Measurements from ENCODE around the gene MICB. TPM values are rescaled to one million over a fixed set of nuclear protein-coding genes. Genes with fewer than 3 reads are reported as not detected.
A peak's percentile ranks its signal among the peaks of the same experiment; 100 is the strongest.

Gene MICB
- total and polyA plus RNA-seq, 9 of the 15 experiments (the other 6 are each of a cell fraction or from before 2014, with no cell fraction given) = 13.3 to 34.5 (median 19.8) TPM

DNA sequence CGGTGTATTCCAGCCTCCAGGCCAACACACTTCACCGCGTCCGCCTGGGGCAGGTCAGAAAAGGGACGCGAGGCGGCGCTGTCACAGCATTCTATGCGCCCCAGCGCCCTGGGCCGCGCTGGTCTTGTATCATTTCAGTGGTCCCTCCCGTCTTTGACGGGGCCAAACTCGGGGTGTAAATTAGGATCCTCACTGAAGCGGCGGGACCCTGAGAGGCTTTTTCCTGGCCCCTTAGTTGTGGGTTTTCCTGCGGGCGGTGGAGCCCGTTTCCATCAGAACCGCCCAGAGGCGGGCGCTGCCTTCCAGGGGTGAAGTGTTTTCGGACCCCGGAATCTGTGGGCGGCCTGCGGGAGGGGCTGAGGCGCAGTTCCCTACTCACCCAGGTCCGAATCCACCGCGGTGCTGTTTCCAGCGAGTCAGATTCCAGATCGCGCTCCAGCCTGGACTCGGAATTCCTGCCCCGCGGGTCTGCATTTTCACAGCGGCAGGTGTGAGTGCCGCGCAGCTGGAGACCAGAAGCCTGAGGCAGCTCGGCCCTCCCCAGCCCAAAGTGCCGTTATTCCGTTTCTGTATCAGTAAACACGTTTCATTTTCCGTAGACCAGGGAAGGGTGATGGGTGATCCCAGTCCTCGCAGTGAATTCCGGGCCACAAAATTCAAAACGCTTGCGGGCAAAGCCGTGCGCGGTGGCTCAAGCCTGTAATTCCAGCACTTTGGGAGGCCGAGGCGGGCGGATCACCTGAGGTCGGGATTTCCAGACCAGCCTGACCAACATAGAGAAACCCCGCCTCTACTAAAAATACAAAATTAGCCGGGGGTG lies 3.9 kb upstream of the MICB start (continued):
- TF ChIP-seq ATF1 (CRISPR knock-in tag; IDR thresholded peaks at IDR 0.05) = no peak
- TF ChIP-seq ATF1 (tag; IDR thresholded peaks at IDR 0.05) = peak; percentile 44
- TF ChIP-seq FOXA3 (CRISPR knock-in tag; conservative IDR thresholded peaks at IDR 0.05 in 1 of 2, IDR thresholded peaks at IDR 0.05 in 1 of 2) = no peak
- no peak for TF ChIP-seq MEIS2 (IDR thresholded peaks at IDR 0.05; ENCODE audit: partially characterized antibody)
- peak; percentile 81; the same call in 1 of the 2 replicates for TF ChIP-seq SMC3 (conservative IDR thresholded peaks at IDR 0.05; ENCODE audit: insufficient read depth, low read depth, low read length)
- TF ChIP-seq SUPT5H (IDR thresholded peaks at IDR 0.05) = 0 out of 2 replicates have a peak, but pooled peaks have one; percentile 15
- peak; percentile 80 to 95 for TF ChIP-seq RAD21 (CRISPR knock-in tag; conservative IDR thresholded peaks at IDR 0.05 in 1 of 2, IDR thresholded peaks at IDR 0.05 in 1 of 2)
- TF ChIP-seq, protein P1, sequence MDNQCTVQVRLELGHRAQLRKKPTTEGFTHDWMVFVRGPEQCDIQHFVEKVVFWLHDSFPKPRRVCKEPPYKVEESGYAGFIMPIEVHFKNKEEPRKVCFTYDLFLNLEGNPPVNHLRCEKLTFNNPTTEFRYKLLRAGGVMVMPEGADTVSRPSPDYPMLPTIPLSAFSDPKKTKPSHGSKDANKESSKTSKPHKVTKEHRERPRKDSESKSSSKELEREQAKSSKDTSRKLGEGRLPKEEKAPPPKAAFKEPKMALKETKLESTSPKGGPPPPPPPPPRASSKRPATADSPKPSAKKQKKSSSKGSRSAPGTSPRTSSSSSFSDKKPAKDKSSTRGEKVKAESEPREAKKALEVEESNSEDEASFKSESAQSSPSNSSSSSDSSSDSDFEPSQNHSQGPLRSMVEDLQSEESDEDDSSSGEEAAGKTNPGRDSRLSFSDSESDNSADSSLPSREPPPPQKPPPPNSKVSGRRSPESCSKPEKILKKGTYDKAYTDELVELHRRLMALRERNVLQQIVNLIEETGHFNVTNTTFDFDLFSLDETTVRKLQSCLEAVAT (IDR thresholded peaks at IDR 0.05) = peak in 1 of 2 experiments; percentile 75; a peak in 2 of 4 replicates
- TF ChIP-seq, protein P2, sequence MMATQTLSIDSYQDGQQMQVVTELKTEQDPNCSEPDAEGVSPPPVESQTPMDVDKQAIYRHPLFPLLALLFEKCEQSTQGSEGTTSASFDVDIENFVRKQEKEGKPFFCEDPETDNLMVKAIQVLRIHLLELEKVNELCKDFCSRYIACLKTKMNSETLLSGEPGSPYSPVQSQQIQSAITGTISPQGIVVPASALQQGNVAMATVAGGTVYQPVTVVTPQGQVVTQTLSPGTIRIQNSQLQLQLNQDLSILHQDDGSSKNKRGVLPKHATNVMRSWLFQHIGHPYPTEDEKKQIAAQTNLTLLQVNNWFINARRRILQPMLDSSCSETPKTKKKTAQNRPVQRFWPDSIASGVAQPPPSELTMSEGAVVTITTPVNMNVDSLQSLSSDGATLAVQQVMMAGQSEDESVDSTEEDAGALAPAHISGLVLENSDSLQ (IDR thresholded peaks at IDR 0.05) = 0 out of 2 replicates have a peak, but pooled peaks have one; percentile 14
- peak; percentile 44; the same call in 1 of the 2 replicates for TF ChIP-seq SMARCA5 (IDR thresholded peaks at IDR 0.05)
- peak; percentile 79 for TF ChIP-seq RBFOX2 (IDR thresholded peaks at IDR 0.05; ENCODE audit: low read depth, low read length)
- peak; percentile 57; the same call in 1 of the 2 replicates for TF ChIP-seq SMARCC2 (IDR thresholded peaks at IDR 0.05; ENCODE audit: low read depth)
- no peak for TF ChIP-seq RBM14 (IDR thresholded peaks at IDR 0.05; ENCODE audit: borderline replicate concordance, insufficient read depth, low read depth, low read length)
- no peak for TF ChIP-seq GTF2A2 (tag; IDR thresholded peaks at IDR 0.05)
- TF ChIP-seq ZFX (CRISPR knock-in tag; IDR thresholded peaks at IDR 0.05) = peak; percentile 73
- TF ChIP-seq SMARCA4 (IDR thresholded peaks at IDR 0.05) = peak; percentile 49; the same call in 1 of the 2 replicates
- no peak for TF ChIP-seq GTF2F1 (IDR thresholded peaks at IDR 0.05; ENCODE audit: low read depth, low read length)
- peak; percentile 23 to 33; a peak in 3 of 4 replicates for TF ChIP-seq TEAD1 (CRISPR knock-in tag; IDR thresholded peaks at IDR 0.05)
- TF ChIP-seq NR1H2 (CRISPR knock-in tag; IDR thresholded peaks at IDR 0.05) = no peak
- TF ChIP-seq EP400 (IDR thresholded peaks at IDR 0.05) = peak; percentile 57
- TF ChIP-seq, protein P3, sequence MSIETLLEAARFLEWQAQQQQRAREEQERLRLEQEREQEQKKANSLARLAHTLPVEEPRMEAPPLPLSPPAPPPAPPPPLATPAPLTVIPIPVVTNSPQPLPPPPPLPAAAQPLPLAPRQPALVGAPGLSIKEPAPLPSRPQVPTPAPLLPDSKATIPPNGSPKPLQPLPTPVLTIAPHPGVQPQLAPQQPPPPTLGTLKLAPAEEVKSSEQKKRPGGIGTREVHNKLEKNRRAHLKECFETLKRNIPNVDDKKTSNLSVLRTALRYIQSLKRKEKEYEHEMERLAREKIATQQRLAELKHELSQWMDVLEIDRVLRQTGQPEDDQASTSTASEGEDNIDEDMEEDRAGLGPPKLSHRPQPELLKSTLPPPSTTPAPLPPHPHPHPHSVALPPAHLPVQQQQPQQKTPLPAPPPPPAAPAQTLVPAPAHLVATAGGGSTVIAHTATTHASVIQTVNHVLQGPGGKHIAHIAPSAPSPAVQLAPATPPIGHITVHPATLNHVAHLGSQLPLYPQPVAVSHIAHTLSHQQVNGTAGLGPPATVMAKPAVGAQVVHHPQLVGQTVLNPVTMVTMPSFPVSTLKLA (conservative IDR thresholded peaks at IDR 0.05) = peak; percentile 58 to 67; a peak in 3 of 4 replicates
- TF ChIP-seq, protein P4, sequence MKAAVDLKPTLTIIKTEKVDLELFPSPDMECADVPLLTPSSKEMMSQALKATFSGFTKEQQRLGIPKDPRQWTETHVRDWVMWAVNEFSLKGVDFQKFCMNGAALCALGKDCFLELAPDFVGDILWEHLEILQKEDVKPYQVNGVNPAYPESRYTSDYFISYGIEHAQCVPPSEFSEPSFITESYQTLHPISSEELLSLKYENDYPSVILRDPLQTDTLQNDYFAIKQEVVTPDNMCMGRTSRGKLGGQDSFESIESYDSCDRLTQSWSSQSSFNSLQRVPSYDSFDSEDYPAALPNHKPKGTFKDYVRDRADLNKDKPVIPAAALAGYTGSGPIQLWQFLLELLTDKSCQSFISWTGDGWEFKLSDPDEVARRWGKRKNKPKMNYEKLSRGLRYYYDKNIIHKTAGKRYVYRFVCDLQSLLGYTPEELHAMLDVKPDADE (conservative IDR thresholded peaks at IDR 0.05; ENCODE audit: control insufficient read depth, low read depth, low read length) = 0 out of 2 replicates have a peak, but pooled peaks have one; percentile 53

Data from K562 (cell line).